Fibroblast of skin of back (primary cell): ENCODE measurements around the gene TRIM13. TPM values are rescaled to one million over a fixed set of nuclear protein-coding genes. Genes with fewer than 3 reads are reported as not detected.
"Not testable (repeated sequence)": the region's sequence is repeated elsewhere in the genome, so short reads cannot be mapped to it uniquely, and the experiment has no call there.

Experiments used
- DNase-seq: peaks from one replicate; pipeline ENCODE4 v3.0.0-alpha.2; 2013
- polyA plus RNA-seq, 2 experiments: library from polyadenylated mRNA; unstranded; fragments of 120-200 nt; gene quantifications; one replicate each; pipeline ENCODE4 v1.2.1, GENCODE V29; 2013; ENCODE audit not compliant: insufficient read length in 2 of 2

Gene TRIM13, protein sequence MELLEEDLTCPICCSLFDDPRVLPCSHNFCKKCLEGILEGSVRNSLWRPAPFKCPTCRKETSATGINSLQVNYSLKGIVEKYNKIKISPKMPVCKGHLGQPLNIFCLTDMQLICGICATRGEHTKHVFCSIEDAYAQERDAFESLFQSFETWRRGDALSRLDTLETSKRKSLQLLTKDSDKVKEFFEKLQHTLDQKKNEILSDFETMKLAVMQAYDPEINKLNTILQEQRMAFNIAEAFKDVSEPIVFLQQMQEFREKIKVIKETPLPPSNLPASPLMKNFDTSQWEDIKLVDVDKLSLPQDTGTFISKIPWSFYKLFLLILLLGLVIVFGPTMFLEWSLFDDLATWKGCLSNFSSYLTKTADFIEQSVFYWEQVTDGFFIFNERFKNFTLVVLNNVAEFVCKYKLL
- 15.2 TPM for polyA plus RNA-seq (2013, experiment 1 of 2; ENCODE audit: insufficient read length)
- 20.7 TPM for polyA plus RNA-seq (2013, experiment 2 of 2; ENCODE audit: insufficient read length)

DNA sequence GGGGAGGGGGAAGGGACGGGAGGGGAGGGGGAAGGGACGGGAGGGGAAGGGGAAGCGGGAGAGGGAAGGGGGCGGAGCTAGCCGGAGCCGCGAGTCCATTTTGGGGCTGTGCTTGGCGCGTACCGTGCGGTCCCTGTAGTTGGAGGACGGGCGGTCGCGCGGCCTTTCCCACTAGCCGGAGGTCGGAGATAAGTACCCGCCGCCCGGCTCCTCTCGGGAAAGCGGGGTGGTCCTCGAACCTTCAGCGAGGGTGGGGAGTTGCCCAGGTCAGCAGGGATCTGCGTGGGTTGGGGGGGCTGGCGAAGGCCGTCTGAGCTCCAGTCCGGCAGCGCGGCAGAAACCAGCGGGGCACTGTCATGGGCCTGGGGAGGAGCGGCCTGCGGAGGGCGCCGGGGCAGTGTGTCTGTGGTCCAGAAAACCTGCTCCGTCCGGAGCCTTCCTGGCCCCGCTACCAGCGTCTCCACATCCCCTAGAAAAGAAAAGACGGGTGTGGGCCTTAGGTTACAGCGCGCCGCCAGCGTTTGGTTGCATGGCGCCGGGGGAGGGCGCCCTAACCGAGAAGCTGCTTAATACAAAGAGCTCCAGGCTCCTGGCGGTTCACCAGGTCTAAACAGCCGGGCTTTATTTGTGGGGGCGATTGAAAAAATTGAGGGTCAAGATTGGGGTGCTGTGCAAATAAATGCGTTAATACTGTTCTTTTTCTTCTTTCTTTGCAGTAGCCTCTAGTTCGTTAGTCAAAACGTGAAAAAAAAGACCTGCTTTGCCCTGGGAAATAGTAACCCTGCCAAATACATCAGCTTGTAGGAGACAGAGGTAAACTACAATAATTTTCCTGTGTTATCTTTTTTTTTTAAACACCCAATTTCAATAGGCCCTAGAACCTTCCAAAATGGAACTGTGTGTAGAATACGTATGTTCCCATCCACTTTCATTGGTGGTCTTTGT lies at the start of gene TRIM13:
Gene TRIM13 (plus strand): TSS at position 92 of the 945 bp plus-strand sequence. CDS start 14,899 bp downstream, outside the sequence.
- DNase-seq, result peak; percentile 87

DNA sequence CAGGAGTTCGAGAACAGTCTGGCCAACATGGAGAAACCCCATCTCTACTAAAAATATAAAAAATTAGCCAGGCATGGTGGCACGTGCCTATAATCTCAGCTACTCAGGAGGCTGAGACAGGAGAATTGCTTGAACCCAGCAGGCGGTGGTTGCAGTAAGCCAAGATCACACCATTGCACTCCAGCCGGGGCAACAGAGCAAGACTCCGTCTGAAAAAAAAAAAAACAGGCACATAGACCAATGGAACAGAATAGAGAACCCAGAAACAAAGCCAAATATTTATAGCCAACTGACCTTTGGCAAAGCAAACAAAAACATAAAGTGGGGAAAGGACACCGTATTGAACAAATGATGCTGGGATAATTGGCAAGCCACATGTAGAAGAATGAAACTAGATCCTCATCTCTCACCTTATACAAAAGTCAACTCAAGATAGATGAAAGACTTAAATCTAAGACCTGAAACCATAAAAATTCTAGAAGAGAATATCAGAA lies 48.0 kb upstream of the TRIM13 start:
- not testable (repeated sequence) for DNase-seq

DNA sequence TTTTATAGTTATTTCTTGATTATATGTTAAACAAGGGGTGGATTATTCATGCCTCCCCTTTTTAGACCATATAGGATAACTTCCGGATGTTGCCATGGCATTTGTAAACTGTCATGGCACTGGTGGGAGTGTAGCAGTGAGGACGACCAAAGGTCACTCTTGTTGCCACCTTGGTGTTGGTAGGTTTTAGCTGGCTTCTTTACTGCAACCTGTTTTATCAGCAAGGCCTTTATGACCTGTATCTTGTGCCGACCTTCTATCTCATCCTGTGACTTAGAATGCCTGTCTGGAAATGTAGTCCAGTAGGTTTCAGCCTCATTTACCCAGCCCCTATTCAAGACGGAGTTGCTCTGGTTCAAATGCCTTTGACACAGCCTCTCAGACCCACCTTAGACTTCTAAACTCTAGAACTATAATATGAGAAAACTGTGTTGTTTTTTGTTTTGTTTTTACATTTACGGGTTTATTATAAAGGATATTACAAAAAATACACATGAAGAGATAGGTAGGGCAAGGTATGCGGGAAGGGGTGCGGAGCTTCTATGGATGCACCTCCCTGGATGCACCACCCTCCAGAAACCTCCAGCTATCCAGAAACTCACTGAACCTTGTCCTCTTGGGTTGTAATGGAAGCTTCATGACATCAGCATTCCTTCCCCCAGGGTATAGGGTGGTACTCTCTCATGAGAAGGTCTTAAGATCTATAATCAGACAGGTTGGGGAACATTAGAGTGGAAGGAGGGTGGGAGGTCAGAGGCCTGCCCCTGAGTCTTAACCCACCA lies 44.9 kb upstream of the TRIM13 start:
- no peak for DNase-seq

DNA sequence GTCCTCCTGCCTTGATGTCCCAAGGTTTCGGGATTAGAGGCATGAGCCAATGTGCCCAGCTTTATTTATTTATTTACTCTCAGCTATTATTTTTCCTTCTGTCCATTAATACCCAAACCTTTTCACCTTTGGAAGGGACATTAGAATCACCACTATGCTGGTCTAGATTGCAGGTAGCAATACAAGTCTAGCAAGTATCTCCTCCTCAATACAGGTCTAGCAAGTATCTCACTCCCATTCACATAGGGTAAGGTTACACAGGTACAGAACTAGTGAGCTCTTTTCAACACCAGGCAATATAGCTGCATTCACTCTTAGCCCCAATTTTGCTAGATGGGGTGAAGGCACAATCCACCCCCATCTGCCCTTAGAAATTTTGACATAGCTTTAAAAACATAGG lies 43.3 kb upstream of the TRIM13 start:
- no peak for DNase-seq

DNA sequence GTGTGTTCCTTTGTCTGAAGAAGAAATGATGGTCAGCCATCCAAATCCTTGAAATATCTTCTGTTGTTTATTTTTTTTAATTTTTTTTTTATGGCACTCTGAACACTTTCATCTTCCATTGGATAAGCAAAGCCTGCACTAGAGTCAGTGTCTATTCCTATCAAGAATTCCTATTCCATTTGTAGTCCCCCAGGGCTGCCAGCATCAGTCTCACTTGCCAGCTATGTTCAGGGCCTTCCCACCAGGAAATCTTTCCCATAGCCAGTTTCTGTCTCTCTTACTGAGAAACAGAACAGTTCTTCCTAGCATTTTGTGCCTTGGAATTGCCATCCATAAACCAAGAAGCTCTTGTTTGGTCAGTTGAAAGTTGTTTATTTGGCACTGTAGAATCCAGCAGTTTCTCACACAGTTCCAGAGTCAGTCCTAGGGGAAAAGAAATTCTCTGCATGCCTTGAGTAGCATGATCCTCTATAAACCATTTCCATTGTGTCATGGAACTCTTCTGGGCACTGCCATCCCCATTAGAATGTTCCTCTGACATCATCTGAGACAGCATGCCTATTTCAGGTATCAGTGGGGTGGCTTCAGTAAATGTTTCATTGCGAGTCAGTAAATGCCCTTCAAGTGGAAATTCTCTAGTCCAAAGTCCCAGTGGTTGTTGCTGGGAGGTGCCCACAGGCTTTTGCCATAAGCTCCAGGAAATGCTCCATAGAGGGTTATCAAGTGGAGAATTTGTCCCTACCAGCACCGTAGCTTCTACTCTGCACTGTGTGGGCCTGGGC lies 42.0 kb upstream of the TRIM13 start:
- DNase-seq, result peak; percentile 40

DNA sequence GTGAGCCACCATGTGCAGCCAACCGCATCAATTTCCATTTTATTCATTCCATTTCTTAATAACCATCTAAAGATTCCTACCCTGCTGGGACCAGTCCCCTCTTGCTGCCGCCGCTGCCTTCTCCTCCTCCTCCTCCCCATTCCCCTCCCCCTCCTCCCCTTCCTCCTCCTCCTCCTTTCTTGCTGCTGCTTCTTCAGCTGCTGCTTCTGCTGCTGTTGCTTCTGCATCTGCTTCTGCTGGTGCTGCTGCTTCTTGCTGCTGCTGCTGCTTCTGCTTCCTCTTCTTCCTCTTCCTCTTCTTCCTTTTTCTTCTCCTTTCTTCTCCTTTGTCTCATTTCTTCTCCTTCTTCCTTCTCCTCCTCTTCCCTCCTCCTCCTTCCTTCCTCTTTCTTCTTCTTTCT lies 40.7 kb upstream of the TRIM13 start:
- no peak for DNase-seq

DNA sequence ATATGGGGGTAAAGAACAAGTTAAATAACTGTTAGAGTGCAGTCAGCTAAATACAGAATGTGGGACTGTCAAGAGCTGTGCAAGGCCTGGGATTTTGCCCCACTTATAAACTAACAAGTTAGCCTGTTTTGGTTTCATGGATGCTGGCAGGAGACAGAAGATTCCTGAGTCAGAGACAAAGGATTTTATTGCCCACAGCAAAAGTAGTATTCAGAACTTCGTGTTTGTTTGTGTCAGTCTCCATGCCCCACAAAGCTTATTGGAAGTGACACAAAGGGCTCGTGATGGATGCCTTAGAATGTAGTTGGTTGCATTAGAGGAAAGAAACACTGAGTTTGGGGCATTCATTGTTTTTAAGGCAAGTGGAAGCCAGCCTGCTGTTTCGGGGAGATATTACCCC lies 38.5 kb upstream of the TRIM13 start:
- no peak for DNase-seq

DNA sequence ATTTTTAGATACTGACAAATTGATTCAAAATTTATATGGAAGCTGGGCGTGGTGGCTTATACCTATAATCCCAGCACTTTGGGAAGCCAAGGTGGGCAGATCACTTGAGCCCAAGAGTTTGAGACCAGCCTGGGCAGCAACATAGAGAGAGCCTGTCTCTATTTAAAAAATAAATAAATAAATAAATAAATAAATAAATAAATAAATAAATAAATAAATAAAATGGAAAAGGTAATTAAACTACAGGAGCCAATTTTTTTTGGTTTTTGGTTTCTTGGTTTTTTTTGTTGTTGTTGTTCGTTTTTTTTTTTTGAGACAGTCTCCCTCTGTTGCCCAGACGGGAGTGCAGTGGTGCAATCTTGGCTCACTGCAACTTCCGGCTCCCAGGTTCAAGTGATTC lies 29.4 kb upstream of the TRIM13 start:
- no peak for DNase-seq

DNA sequence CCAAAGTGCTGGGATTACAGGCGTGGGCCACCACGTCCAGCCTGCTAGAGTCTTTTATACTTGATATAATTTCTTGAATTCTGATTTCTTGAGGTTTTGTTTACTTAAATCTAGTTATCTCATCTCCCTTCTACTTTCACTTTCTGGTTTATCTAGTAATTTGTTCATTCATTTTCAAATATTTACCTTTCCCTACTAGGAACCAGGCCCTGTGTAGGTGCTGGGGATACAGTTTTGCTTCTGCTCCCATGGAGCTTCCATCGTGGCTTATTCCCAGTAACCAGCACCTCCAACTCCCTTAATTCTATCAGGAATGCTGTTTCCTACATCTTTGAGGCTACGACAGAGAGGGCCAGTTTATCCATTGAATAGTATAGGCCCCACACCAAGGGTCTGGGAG lies 24.1 kb upstream of the TRIM13 start:
- no peak for DNase-seq

DNA sequence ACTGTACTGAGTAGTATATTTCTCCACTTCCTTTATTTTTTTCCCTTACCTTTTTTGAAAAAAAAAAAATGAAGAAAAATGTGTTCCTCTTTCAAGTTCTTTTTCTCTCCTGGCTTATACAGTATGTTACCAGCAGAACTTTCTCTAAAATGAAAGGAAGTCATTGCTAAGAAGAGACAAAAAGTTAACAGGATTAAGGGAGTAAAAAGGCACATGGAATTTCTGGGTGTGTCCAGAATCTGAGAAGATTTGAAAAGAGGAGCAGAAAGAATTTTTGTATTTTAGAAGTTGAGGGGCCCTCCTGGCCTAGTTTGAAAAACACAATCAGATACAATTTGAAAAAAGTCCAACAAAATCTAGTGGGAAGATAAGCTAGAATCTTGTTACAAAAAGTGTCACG lies 21.0 kb upstream of the TRIM13 start:
- no peak for DNase-seq

DNA sequence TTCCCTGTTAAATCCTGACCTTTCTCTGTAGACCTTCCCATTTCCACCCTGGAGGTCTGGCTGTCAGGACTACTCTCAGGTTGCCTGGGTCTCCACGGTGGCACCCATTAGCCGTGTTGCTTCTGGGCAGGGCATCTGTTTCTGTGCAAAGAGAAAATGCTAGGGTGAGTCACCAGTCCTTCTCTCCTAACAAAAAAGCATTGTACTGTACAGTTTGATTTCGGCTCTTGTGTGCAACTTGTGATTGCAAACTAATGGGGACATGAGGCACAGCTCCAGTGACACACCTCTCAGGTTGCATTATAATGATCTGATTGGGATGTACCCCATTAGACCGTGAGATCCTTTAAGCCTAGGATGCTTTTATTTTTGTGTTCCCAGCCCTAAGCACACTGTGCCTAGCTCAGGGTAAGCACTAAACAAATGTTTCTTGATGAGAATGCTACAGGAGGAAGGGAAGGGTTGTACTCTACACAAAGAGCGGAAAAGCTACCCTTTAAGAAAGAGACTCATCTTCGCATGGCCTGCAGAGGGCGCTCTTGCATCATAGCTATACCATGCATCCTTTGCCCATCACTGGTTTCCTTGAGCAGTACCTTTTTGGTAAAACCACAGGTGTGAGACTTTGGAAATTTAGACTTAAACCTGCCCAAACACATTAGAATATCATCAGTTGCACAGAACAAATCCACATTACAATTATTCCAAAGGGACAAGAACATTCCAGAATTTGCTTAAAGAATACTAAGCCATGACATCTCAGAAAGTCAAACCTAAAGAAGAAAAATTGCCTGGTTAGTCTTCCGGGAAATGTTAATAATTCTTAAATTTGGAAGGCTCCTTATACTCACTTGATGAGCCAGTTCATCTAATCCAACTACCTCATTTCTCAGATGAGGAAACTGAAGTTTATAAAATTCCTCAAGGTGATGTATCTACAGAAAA lies 20.3 kb upstream of the TRIM13 start:
- peak; percentile 58 for DNase-seq

DNA sequence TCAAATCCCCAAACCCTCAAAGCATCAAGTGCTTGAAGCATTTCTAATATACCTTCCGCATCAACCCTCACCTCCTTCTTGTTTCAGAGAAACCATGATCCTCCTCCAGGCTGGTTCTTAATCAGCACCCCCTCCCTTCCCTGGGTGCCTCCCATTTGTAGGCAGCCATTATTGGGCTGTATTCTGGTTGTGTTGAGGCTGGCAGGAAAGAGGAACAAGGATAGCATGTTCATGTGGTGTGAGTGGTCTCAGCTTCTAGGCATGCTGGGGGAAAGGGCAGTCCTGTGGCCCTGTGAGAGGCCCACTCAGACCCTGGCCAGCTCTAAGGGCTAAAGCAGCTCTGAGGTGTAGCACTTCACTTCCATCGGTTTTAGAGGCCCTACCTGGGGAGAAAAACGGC lies 18.9 kb upstream of the TRIM13 start:
- no peak for DNase-seq

DNA sequence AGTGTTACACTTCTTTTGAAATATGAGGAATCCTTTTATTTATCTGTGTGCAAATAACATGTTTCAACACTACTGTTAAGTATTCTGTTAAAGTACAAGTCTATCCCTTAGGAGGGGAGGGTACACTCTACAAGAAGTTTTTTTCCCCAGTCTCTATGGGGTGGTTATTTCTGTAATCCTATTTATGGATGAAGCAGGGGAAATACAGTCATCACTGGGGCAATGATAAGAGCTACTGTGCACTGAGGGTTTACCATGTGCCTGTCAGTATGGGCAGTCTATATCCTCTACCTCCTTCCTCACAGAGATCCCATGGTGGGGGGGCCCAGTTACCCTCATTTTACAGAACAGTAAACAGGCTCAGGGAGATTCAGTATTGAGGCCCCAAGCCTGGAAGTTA lies 16.6 kb upstream of the TRIM13 start:
- no peak for DNase-seq

DNA sequence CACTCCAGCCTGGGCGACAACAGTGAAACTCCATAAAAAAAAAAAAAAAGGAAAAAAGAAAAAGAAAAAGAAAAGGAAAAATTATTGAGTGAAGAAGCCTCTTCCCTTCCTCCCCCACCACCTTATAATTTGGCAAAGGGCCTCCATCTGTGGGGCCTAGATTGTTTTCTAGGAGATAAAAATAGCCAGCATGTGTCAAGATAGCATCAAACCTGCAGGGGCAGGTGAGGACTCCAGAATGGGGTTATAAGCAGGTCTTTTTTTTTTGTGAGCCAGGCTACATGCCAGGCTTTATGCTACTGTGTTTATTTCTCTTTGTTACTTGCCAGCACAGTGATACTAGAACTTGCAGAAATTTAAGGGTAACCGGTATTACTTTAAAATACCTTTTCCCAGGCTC lies 11.7 kb upstream of the TRIM13 start:
- DNase-seq, result no peak

DNA sequence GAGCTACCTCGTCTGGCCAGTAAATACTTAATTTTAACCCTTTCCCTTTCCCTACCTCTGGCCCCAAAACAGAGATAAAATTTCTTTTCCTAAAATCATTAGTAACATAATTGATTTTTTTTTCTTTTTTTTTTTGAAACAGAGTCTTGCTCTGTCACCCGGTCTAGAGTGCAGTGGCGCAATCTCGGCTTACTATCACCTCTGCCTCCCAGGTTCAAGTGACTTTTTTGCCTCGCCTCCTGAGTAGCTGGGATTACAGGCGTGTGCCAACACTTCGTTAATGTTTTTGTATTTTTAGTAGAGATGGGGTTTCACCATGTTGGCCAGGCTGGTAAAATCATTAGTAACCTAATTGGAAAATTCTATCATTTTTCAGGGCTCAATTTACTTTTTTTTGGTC lies 10.4 kb upstream of the TRIM13 start:
- no peak for DNase-seq

DNA sequence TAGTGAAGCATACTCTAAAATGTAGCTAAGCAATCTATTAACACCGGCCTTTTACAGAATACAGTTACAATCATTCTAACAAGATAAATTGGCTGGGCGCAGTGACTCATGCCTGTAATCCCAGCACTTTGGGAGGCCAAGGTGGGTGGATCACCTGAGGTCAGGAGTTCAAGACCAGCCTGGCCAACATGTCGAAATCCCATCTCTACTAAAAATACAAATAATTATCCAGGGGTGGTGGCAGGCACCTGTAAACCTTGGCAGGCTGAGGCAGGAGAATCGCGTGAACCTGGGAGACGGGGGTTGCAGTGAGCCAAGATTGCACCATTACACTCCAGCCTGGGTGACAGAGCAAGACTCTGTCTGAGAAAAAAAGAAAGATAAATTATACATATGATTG lies 6.2 kb upstream of the TRIM13 start:
- not testable (repeated sequence) for DNase-seq

DNA sequence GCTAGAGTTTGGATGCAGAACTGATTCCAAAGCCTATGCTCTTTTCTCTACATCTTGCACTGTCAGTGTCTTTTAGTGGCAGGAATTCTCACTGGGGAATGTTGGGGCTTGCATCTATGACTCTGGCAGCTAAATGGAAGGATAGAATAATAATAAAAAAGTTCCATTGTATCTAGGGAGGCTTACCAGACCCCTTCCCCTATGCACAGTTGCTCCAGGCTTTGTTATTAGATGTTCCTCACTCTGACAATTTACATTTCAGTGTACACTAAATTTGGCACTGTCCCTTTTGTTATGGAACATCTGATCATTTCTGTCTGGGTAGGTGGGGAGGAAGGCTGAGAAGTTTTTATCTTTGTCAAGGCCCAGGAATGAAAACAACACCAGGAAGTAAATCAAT lies 3.7 kb upstream of the TRIM13 start:
- no peak for DNase-seq

DNA sequence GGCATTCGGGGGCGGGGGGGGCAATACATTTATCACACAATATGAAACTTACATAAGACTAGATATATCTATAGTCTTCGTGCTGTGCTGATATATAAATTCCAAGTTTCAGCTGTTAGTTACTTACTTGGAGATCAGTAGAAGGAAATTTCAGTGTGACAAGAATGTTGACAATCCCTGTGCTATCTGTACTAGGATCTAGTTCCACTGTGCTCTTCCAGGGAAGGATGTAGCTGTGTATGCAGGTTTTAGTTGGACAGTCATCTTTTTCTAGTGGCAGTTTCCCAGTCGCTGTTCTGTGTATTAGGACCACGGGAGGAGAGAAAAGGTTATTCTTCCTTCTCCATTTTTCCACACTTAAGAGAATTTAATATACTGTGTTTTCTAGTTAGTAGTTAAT lies 3.2 kb upstream of the TRIM13 start:
- no peak for DNase-seq

DNA sequence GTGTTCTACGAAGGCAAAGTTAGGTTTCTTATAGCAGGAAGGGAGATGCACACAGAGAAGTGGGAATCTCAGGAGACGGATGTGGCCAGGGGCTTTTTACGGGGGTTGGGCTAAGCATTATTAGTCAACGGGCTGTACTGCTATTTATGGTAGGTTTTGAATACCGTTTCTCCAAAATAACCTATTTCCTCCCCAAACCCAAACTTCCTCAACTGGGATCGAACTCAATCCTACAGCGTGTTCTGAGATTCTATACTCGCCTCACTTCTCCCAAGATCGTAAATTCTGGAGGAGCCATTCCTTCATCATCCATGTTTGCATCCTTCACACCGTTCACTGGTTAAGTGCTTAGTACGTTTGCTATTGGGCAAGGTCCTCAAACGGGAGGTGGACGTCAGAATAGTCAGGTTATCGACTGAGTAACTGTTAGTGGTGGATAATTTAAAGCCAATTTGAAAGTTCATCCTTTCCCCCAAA lies 1.2 kb upstream of the TRIM13 start:
- no peak for DNase-seq
